CD4-positive, alpha-beta T cell (primary cell): ENCODE data around the gene SH3GL2. TPM values are rescaled to one million over a fixed set of nuclear protein-coding genes. Genes with fewer than 3 reads are reported as not detected.

Experiments
- ATAC-seq: fragments of 200-7000 bp; cut with Tn5 transposase; one replicate; pipeline ENCODE4 v1.10.0; 2022; ENCODE audit warnings: mild to moderate bottlenecking; ENCODE audit not compliant: poor library complexity
- CTCF ChIA-PET: fragments of 350-600 bp; sonication (Branson Sonifier 250); formaldehyde crosslinking; loops from one replicate; lab custom pipeline; 2021; ENCODE audit warnings: antibody characterized with exemption, inconsistent platforms; lab: Charles Lee
- POLR2A ChIA-PET: fragments of 350-600 bp; sonication (Branson Sonifier 250); formaldehyde crosslinking; loops from one replicate; lab custom pipeline; 2021; ENCODE audit warnings: antibody characterized with exemption, inconsistent platforms; lab: Charles Lee
- DNase-seq, 14 experiments: peaks; one replicate each; pipeline ENCODE4 v3.0.0-alpha.2; 2013 to 2020; ENCODE audit warnings: mixed read lengths in 2 of 14
- H3K27ac ChIP-seq, 2 donors: one replicate each; pipeline versions ENCODE4 v1.5.1 to v1.7.0; 2013; ENCODE audit warnings: low read length in 2 of 2, low read depth in 1 of 2, mild to moderate bottlenecking in 1 of 2
- H3K27me3 ChIP-seq, 2 experiments: 1 replicate in 1 of 2; 2 replicates in 1 of 2; pipeline versions ENCODE4 v1.6.1 to v1.7.0; 2013; ENCODE audit warnings: low read length in 2 of 2, control low read depth in 1 of 2, mild to moderate bottlenecking in 1 of 2, moderate library complexity in 1 of 2; ENCODE audit not compliant: insufficient read depth in 2 of 2, control insufficient read depth in 1 of 2
- H3K36me3 ChIP-seq: one replicate; pipeline ENCODE4 v1.6.1; 2013; ENCODE audit warnings: low read length, control low read depth; ENCODE audit not compliant: insufficient read depth
- H3K4me1 ChIP-seq: one replicate; pipeline ENCODE4 v1.6.1; 2013; ENCODE audit warnings: low read length, control low read depth; ENCODE audit not compliant: insufficient read depth
- H3K4me3 ChIP-seq: one replicate; pipeline ENCODE4 v1.5.1; 2013; ENCODE audit warnings: mild to moderate bottlenecking, low read length, moderate library complexity
- H3K9me3 ChIP-seq, 2 experiments: 1 replicate in 1 of 2; 2 replicates in 1 of 2; pipeline versions ENCODE4 v1.6.1 to v1.7.0; 2013; ENCODE audit warnings: low read length in 2 of 2, mild to moderate bottlenecking in 2 of 2, control low read depth in 1 of 2, moderate library complexity in 1 of 2; ENCODE audit not compliant: control insufficient read depth in 1 of 2, insufficient read depth in 1 of 2
- H3K27ac Mint-ChIP-seq: one replicate; pipeline ENCODE4 v1.8.0; 2020; ENCODE audit warnings: mixed read lengths
- H3K27me3 Mint-ChIP-seq: one replicate; pipeline ENCODE4 v1.8.0; 2021; ENCODE audit warnings: mixed read lengths
- H3K36me3 Mint-ChIP-seq: one replicate; pipeline ENCODE4 v1.8.0; 2021; ENCODE audit warnings: low read depth, mixed read lengths
- H3K4me1 Mint-ChIP-seq: one replicate; pipeline ENCODE4 v1.8.0; 2021; ENCODE audit warnings: low read depth, mixed read lengths
- H3K4me3 Mint-ChIP-seq: one replicate; pipeline ENCODE4 v1.8.0; 2020; ENCODE audit warnings: mild to moderate bottlenecking, mixed read lengths
- H3K9me3 Mint-ChIP-seq: one replicate; pipeline ENCODE4 v1.8.0; 2020; ENCODE audit warnings: mixed read lengths
- CTCF ChIP-seq: fragments of 200-600 bp; IDR thresholded peaks from one replicate; pipeline ENCODE4 v1.8.0; 2022; ENCODE audit warnings: antibody characterized with exemption, mild to moderate bottlenecking
- intact Hi-C, 2 experiments: fragments of 100-400 bp; cut with DNase I in 1 of 2; cut with micrococcal nuclease in 1 of 2; formaldehyde crosslinking; loops; one replicate each; pipeline versions ENCODE4 v1.15.1 to v1.9.0; 2023 to 2025; cut with DNase I, micrococcal nuclease
- total RNA-seq, 174 experiments: library from RNA in 2 of 174; stranded (reverse) in 2 of 174; gene quantifications; one replicate each; pipeline ENCODE4 v1.2.3 and lab custom pipeline; 2021 to 2026

SH3GL2 gene
- total RNA-seq, 2 experiments from 2014 or later, result not detected

GRCh38 chr9:17789316-17789715, 210.4 kb downstream of the SH3GL2 start:
- ChIA-PET CTCF (no interaction called here), POLR2A (no interaction called here)
- intact Hi-C loops, result no loop called here
- ATAC-seq (no peak), DNase-seq (no peak)
- Histone ChIP-seq H3K4me1 (no peaks in the 10 kb centered on the region), H3K27ac (no peak overlapping the region), H3K36me3 (no peaks in the 10 kb centered on the region), H3K4me3 (no peak overlapping the region), H3K9me3 (peaks cover 0 to 5% of the 10 kb centered on the region in 2 experiments), H3K27me3 (no peaks in the 10 kb centered on the region)
- H3K4me1 Mint-ChIP-seq, result no peaks in the 10 kb centered on the region
- no peak for TF ChIP-seq CTCF
- H3K27me3 Mint-ChIP-seq, result peaks cover 8% of the 10 kb centered on the region
- no peak overlapping the region for H3K27ac Mint-ChIP-seq
- H3K4me3 Mint-ChIP-seq, result no peak overlapping the region
- H3K36me3 Mint-ChIP-seq, result no peaks in the 10 kb centered on the region
- H3K9me3 Mint-ChIP-seq, result no peaks in the 10 kb centered on the region

GRCh38 chr9:17793713-17794622, 215.1 kb downstream of the SH3GL2 start:
- Mint-ChIP-seq H3K27ac (no peak overlapping the region), H3K4me3 (no peak overlapping the region), H3K9me3 (no peaks in the 10 kb centered on the region), H3K27me3 (no peaks in the 10 kb centered on the region), H3K4me1 (no peaks in the 10 kb centered on the region), H3K36me3 (no peaks in the 10 kb centered on the region)
- Histone ChIP-seq H3K4me1 (no peaks in the 10 kb centered on the region), H3K36me3 (no peaks in the 10 kb centered on the region), H3K9me3 (peaks cover 0 to 3% of the 10 kb centered on the region in 2 experiments), H3K4me3 (no peak overlapping the region), H3K27ac (no peak overlapping the region), H3K27me3 (no peaks in the 10 kb centered on the region)
- no peak for TF ChIP-seq CTCF
- intact Hi-C loops, result no loop called here
- ChIA-PET CTCF (interaction anchor here (0.5 kb wide), 1 partner anchor 336 kb away, joined by 3 read pairs; no protein-coding TSS in a partner anchor), POLR2A (no interaction called here)
- ATAC-seq (no peak), DNase-seq (no peak)

GRCh38 chr9:17795744-17796143, 216.9 kb downstream of the SH3GL2 start:
- Histone ChIP-seq H3K27me3 (no peaks in the 10 kb centered on the region), H3K4me1 (no peaks in the 10 kb centered on the region), H3K36me3 (no peaks in the 10 kb centered on the region), H3K9me3 (peaks cover 0 to 3% of the 10 kb centered on the region in 2 experiments), H3K4me3 (no peak overlapping the region), H3K27ac (no peak overlapping the region)
- intact Hi-C loops, result no loop called here
- no peaks in the 10 kb centered on the region for H3K27me3 Mint-ChIP-seq
- TF ChIP-seq CTCF, result no peak
- ATAC-seq (no peak), DNase-seq (no peak)
- no peak overlapping the region for H3K27ac Mint-ChIP-seq
- ChIA-PET CTCF (no interaction called here), POLR2A (no interaction called here)
- H3K36me3 Mint-ChIP-seq, result no peaks in the 10 kb centered on the region
- no peaks in the 10 kb centered on the region for H3K9me3 Mint-ChIP-seq
- H3K4me1 Mint-ChIP-seq, result no peaks in the 10 kb centered on the region
- no peak overlapping the region for H3K4me3 Mint-ChIP-seq
